GM06990 (cell line): Measurements from ENCODE around the gene NLRP5.

Source experiments
- DNase-seq: peaks from one replicate; pipeline ENCODE4 v3.0.0-alpha.2; 2011; ENCODE audit not compliant: insufficient read length; ENCODE audit errors: extremely low read depth
- H3K27me3 ChIP-seq: replicated peaks from 2 replicates; pipeline ENCODE4 v1.6.0; 2011; ENCODE audit warnings: low read length; ENCODE audit not compliant: control insufficient read depth, insufficient read depth
- H3K36me3 ChIP-seq: 2 replicates; pipeline ENCODE4 v1.5.1; 2011; ENCODE audit warnings: low read length; ENCODE audit not compliant: control insufficient read depth, insufficient read depth
- H3K4me3 ChIP-seq: replicated peaks from 2 replicates; pipeline ENCODE4 v1.5.1; 2011; ENCODE audit warnings: low read depth, mild to moderate bottlenecking, control low read depth, low read length
- CTCF ChIP-seq: IDR thresholded peaks from 2 replicates; pipeline ENCODE4 v1.5.1; 2011; ENCODE audit warnings: low read length, control low read depth, mild to moderate bottlenecking, inconsistent platforms; ENCODE audit not compliant: insufficient read depth, poor library complexity, severe bottlenecking

Gene NLRP5

GRCh38 chr19:56091751-56092546, 105.4 kb downstream of the NLRP5 start:
- TF ChIP-seq CTCF, result no peak

GRCh38 chr19:56092685-56093631, 106.4 kb downstream of the NLRP5 start:
- no peak overlapping the region for H3K4me3 ChIP-seq
- DNase-seq, result no peak
- TF ChIP-seq CTCF, result no peak
- no peaks in the 10 kb centered on the region for H3K27me3 ChIP-seq
- H3K36me3 ChIP-seq, result peaks cover 22% of the 10 kb centered on the region

More at GRCh38 chr19:56091751-56092546, 105.4 kb downstream of the NLRP5 start:
- no peak overlapping the region for H3K4me3 ChIP-seq
- H3K27me3 ChIP-seq, result no peaks in the 10 kb centered on the region
- DNase-seq, result no peak
- H3K36me3 ChIP-seq, result peaks cover 20% of the 10 kb centered on the region

- Histone ChIP-seq H3K36me3 (peaks cover 22% of the 10 kb centered on the region), H3K4me3 (no peak overlapping the region), H3K27me3 (no peaks in the 10 kb centered on the region)
- no peak for DNase-seq
- no peak for TF ChIP-seq CTCF
Observed at GRCh38 chr19:56094449-56094848, 107.9 kb downstream of the NLRP5 start.

GRCh38 chr19:56096665-56097064, 110.1 kb downstream of the NLRP5 start:
- Histone ChIP-seq H3K36me3 (peaks cover 25% of the 10 kb centered on the region), H3K4me3 (no peak overlapping the region), H3K27me3 (no peaks in the 10 kb centered on the region)
- no peak for TF ChIP-seq CTCF
- DNase-seq, result no peak

GRCh38 chr19:56097306-56097705, 110.7 kb downstream of the NLRP5 start:
- no peak for TF ChIP-seq CTCF
- Histone ChIP-seq H3K4me3 (no peak overlapping the region), H3K36me3 (peaks cover 27% of the 10 kb centered on the region), H3K27me3 (no peaks in the 10 kb centered on the region)
- DNase-seq, result no peak
